Endothelial cell of umbilical vein (primary cell): ENCODE measurements around the gene LGMN.

Source experiments
- CTCF ChIP-seq, 2 donors: IDR thresholded peaks; 1 replicate in 1 of 2; 2 replicates in 1 of 2; pipeline ENCODE4 v1.5.1; 2011; ENCODE audit warnings: low read length in 2 of 2, mild to moderate bottlenecking in 2 of 2, moderate library complexity in 2 of 2, control low read depth in 1 of 2, inconsistent platforms in 1 of 2, low read depth in 1 of 2; ENCODE audit not compliant: insufficient read depth in 1 of 2; ENCODE audit errors: extremely low read depth in 1 of 2
- EZH2 ChIP-seq: IDR thresholded peaks from 2 replicates; pipeline ENCODE4 v1.6.1; 2012; ENCODE audit warnings: borderline replicate concordance, low read depth, mild to moderate bottlenecking, moderate library complexity, low read length, inconsistent platforms; ENCODE audit not compliant: severe bottlenecking
- FOS ChIP-seq: IDR thresholded peaks from 2 replicates; pipeline ENCODE4 v1.6.1; 2011; ENCODE audit warnings: mild to moderate bottlenecking, low read length, moderate library complexity, borderline replicate concordance; ENCODE audit not compliant: insufficient read depth
- JUN ChIP-seq: IDR thresholded peaks from 2 replicates; pipeline ENCODE4 v1.6.1; 2011; ENCODE audit warnings: borderline replicate concordance, low read depth; ENCODE audit not compliant: insufficient read length, insufficient read depth
- POLR2A ChIP-seq: IDR thresholded peaks from 2 replicates; pipeline ENCODE4 v1.6.1; 2012; ENCODE audit warnings: low read depth, mild to moderate bottlenecking, control low read depth, low read length

GRCh38 chr14:92702441-92702918, 45.9 kb downstream of the LGMN start:
- TF ChIP-seq POLR2A (no peak), FOS (no peak), CTCF (IDR thresholded peaks at IDR 0.05; ENCODE audit: extremely low read depth in 1 of 2, insufficient read depth in 1 of 2, low read depth in 1 of 2, low read length in 2 of 2) (no peak), EZH2 (no peak), JUN (no peak)
